B cell (primary cell): Measurements from ENCODE around the gene LYSMD1. TPM values are rescaled to one million over a fixed set of nuclear protein-coding genes. Genes with fewer than 3 reads are reported as not detected.

ENCODE experiments used
- ATAC-seq: fragments of 200-7000 bp; cut with Tn5 transposase; one replicate; pipeline ENCODE4 v1.10.0; 2021; ENCODE audit warnings: low read depth, mild to moderate bottlenecking, moderate number of reproducible peaks, moderate library complexity
- CTCF ChIA-PET: fragments of 350-600 bp; sonication (Branson Sonifier 250); formaldehyde crosslinking; loops from one replicate; lab custom pipeline; 2021; ENCODE audit warnings: antibody characterized with exemption, inconsistent platforms; lab: Charles Lee
- POLR2A ChIA-PET: fragments of 350-600 bp; sonication (Branson Sonifier 250); formaldehyde crosslinking; loops from one replicate; lab custom pipeline; 2021; ENCODE audit warnings: antibody characterized with exemption; lab: Charles Lee
- DNase-seq: peaks from one replicate; pipeline ENCODE4 v3.0.0; 2013
- H2AFZ ChIP-seq: 2 replicates; pipeline ENCODE4 v1.6.1; 2012; ENCODE audit warnings: mild to moderate bottlenecking, low read depth, low read length; ENCODE audit not compliant: insufficient read depth, poor library complexity, severe bottlenecking
- H3K27ac ChIP-seq, 2 donors: 1 replicate in 1 of 2; 2 replicates in 1 of 2; pipeline ENCODE4 v1.5.1; 2012 to 2013; ENCODE audit warnings: low read length in 2 of 2, mild to moderate bottlenecking in 2 of 2, moderate library complexity in 1 of 2
- H3K27me3 ChIP-seq, 4 experiments: fragments of 200-600 bp in 1 of 4; sonication (generic) in 1 of 4; replicated peaks in 1 of 4; 1 replicate in 2 of 4; 2 replicates in 2 of 4; pipeline versions ENCODE4 v1.6.1 to v1.7.0; 2013 to 2016; ENCODE audit warnings: low read length in 3 of 4, mild to moderate bottlenecking in 2 of 4, mixed read lengths in 1 of 4, moderate library complexity in 1 of 4; ENCODE audit not compliant: insufficient read depth in 4 of 4, control insufficient read depth in 3 of 4; ENCODE audit errors: control extremely low read depth in 1 of 4
- H3K36me3 ChIP-seq, 2 experiments: replicated peaks in 1 of 2; 1 replicate in 1 of 2; 2 replicates in 1 of 2; pipeline versions ENCODE4 v1.6.1 to v1.7.1; 2013; ENCODE audit warnings: low read length in 1 of 2; ENCODE audit not compliant: insufficient read depth in 2 of 2, control insufficient read depth in 1 of 2; ENCODE audit errors: control extremely low read depth in 1 of 2, extremely low read depth in 1 of 2
- H3K4me1 ChIP-seq, 2 donors: fragments of 200-600 bp in 1 of 2; sonication (generic) in 1 of 2; 1 replicate in 1 of 2; 2 replicates in 1 of 2; pipeline versions ENCODE4 v1.5.1 to v1.6.1; 2013 to 2017; ENCODE audit warnings: low read length in 2 of 2; ENCODE audit not compliant: control insufficient read depth in 2 of 2, insufficient read depth in 2 of 2
- H3K4me2 ChIP-seq: replicated peaks from 2 replicates; pipeline ENCODE3; 2012; ENCODE audit warnings: mild to moderate bottlenecking, low read depth, low read length; ENCODE audit not compliant: poor library complexity, severe bottlenecking
- H3K4me3 ChIP-seq, 5 experiments: fragments of 200-600 bp in 1 of 5; sonication (generic) in 1 of 5; 1 replicate in 3 of 5; 2 replicates in 2 of 5; pipeline versions ENCODE4 v1.5.1 to v1.7.0; 2011 to 2016; ENCODE audit warnings: low read length in 4 of 5, mild to moderate bottlenecking in 4 of 5, low read depth in 2 of 5, control low read depth in 1 of 5, moderate library complexity in 1 of 5; ENCODE audit not compliant: insufficient read depth in 1 of 5; ENCODE audit errors: control extremely low read depth in 1 of 5, extremely low read depth in 1 of 5
- H3K79me2 ChIP-seq: fragments of 200-600 bp; sonication (generic); one replicate; pipeline ENCODE4 v1.6.0; 2016; ENCODE audit warnings: low read length; ENCODE audit not compliant: control insufficient read depth, insufficient read depth
- H3K9ac ChIP-seq: fragments of 200-600 bp; sonication (generic); 2 replicates; pipeline ENCODE4 v1.6.1; 2017; ENCODE audit warnings: mild to moderate bottlenecking, low read length, moderate library complexity
- H3K9me3 ChIP-seq, 3 donors: one replicate each; pipeline versions ENCODE4 v1.6.1 to v1.7.1; 2013; ENCODE audit warnings: low read length in 2 of 3; ENCODE audit not compliant: control insufficient read depth in 2 of 3, insufficient read depth in 1 of 3; ENCODE audit errors: control extremely low read depth in 1 of 3
- H4K20me1 ChIP-seq: 2 replicates; pipeline ENCODE4 v1.6.0; 2012; ENCODE audit warnings: mild to moderate bottlenecking, low read length; ENCODE audit not compliant: insufficient read depth, control insufficient read depth, poor library complexity, severe bottlenecking
- H3K27ac Mint-ChIP-seq: one replicate; pipeline ENCODE4 v1.8.0; 2021; ENCODE audit warnings: mixed read lengths
- H3K27me3 Mint-ChIP-seq: one replicate; pipeline ENCODE4 v1.8.0; 2021; ENCODE audit warnings: mixed read lengths
- H3K4me1 Mint-ChIP-seq: one replicate; pipeline ENCODE4 v1.8.0; 2021; ENCODE audit warnings: mixed read lengths
- H3K4me3 Mint-ChIP-seq: one replicate; pipeline ENCODE4 v1.8.0; 2021; ENCODE audit warnings: mixed read lengths
- H3K9me3 Mint-ChIP-seq: one replicate; pipeline ENCODE4 v1.8.0; 2022; ENCODE audit warnings: mixed read lengths; ENCODE audit not compliant: insufficient read depth
- EZH2 ChIP-seq: IDR thresholded peaks from 2 replicates; pipeline ENCODE4 v1.6.1; 2012; ENCODE audit warnings: borderline replicate concordance, low read depth, mild to moderate bottlenecking, moderate library complexity, low read length; ENCODE audit not compliant: insufficient read depth, poor library complexity, severe bottlenecking
- WGBS: methylation state at CpG from one replicate; pipeline ENCODE4 v1.1.5; 2013; ENCODE audit warnings: missing lambda C conversion rate; ENCODE audit not compliant: insufficient coverage; 5-methylcytosine and 5-hydroxymethylcytosine counted together
- intact Hi-C: fragments of 100-400 bp; cut with micrococcal nuclease; formaldehyde crosslinking; loops from one replicate; pipeline ENCODE4 v1.10.0; 2022
- polyA plus RNA-seq: library from polyadenylated mRNA; depleted of rRNA; stranded (reverse); fragments of >200 nt; gene quantifications from 2 replicates; pipeline ENCODE4 v1.2.3, GENCODE V29; 2012
- total RNA-seq, 2 donors: library from RNA; stranded (reverse); fragments of 120-200 nt in 1 of 2; gene quantifications; 1 replicate in 1 of 2; 2 replicates in 1 of 2; pipeline versions ENCODE4 v1.2.3 to v1.2.4, GENCODE V29; 2013 to 2022
- TF ChIP-seq, protein P1 (sequence below): fragments of 200-600 bp; IDR thresholded peaks from one replicate; pipeline ENCODE4 v1.8.0; 2022; ENCODE audit warnings: antibody characterized with exemption, mild to moderate bottlenecking

LYSMD1 gene
- total and polyA plus RNA-seq, 2 donors (not counting 1 experiment from before 2014, with no cell fraction given) = 1.4 to 5.8 TPM

DNA sequence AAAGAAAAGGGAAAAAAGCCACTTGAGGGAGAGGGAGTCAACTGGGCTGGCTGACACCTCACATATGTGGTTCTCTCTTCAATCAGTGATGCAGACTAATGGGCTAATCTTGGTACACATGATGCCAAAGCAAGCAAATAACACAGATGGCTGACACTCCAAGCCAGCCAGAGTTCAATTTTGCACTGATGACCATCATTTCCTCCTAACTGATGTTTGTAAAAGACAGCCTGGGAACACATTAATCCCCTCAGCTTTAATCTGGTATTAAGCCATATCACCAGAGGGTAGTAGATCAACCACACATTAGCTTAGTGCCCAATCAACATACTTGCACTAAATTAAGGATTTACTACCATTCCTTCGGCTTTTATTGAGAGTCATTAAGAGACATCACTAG lies 21.5 kb upstream of the LYSMD1 start:
- peaks cover 32% of the 10 kb centered on the region for H3K79me2 ChIP-seq
- H3K9ac ChIP-seq = no peak overlapping the region
- intact Hi-C loops = no loop called here
- Mint-ChIP-seq H3K27me3 (no peaks in the 10 kb centered on the region), H3K27ac (no peak overlapping the region), H3K4me1 (peaks cover 26% of the 10 kb centered on the region), H3K9me3 (no peaks in the 10 kb centered on the region), H3K4me3 (no peak overlapping the region)
- no CpG with 5 or more reads among the region's 1 CpG for WGBS
- DNase-seq (no peak), ATAC-seq (no peak)
- no peak overlapping the region for H2AFZ ChIP-seq
- no peaks in the 10 kb centered on the region for H4K20me1 ChIP-seq
- H3K27ac ChIP-seq = no peak overlapping the region
- ChIA-PET POLR2A (interaction anchor here (0.7 kb wide), 1 partner anchor 122 kb away, joined by 4 read pairs; no protein-coding TSS in a partner anchor), CTCF (interaction anchor here (1.0 kb wide), 1 partner anchor 12 kb away, joined by 4 read pairs; no protein-coding TSS in a partner anchor)
- H3K4me2 ChIP-seq = no peak overlapping the region
- H3K36me3 ChIP-seq = peaks cover 9 to 29% of the 10 kb centered on the region in 2 experiments
- peaks cover 13 to 22% of the 10 kb centered on the region in 2 donors for H3K4me1 ChIP-seq
- TF ChIP-seq, protein P1, sequence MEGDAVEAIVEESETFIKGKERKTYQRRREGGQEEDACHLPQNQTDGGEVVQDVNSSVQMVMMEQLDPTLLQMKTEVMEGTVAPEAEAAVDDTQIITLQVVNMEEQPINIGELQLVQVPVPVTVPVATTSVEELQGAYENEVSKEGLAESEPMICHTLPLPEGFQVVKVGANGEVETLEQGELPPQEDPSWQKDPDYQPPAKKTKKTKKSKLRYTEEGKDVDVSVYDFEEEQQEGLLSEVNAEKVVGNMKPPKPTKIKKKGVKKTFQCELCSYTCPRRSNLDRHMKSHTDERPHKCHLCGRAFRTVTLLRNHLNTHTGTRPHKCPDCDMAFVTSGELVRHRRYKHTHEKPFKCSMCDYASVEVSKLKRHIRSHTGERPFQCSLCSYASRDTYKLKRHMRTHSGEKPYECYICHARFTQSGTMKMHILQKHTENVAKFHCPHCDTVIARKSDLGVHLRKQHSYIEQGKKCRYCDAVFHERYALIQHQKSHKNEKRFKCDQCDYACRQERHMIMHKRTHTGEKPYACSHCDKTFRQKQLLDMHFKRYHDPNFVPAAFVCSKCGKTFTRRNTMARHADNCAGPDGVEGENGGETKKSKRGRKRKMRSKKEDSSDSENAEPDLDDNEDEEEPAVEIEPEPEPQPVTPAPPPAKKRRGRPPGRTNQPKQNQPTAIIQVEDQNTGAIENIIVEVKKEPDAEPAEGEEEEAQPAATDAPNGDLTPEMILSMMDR = no peak
- TF ChIP-seq EZH2 = no peak
- no peak overlapping the region for H3K4me3 ChIP-seq
- H3K27me3 ChIP-seq = no peaks in the 10 kb centered on the region
- H3K9me3 ChIP-seq = no peaks in the 10 kb centered on the region

DNA sequence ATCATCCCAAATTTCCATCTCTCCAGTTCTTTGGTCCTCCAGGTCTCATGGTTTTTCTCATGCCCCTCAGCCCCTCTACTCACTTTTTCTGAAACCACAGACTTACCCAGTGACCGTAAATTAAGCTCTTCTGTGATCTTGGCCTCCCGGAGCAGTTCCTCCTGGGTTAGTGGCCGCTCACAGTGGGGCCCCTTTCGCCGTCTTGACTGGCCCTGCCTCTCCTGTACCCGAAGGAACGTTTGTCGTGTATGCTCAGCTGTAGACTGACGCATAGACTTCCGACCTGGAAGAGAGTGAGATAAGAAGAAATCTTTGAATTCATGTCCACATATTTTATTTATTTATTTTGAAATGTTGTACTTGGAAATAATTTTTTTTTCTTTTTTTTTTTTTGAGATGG lies 18.5 kb upstream of the LYSMD1 start:
- no peak overlapping the region for H3K4me3 Mint-ChIP-seq
- no peak overlapping the region for H3K27ac ChIP-seq
- no peaks in the 10 kb centered on the region for H4K20me1 ChIP-seq
- DNase-seq (no peak), ATAC-seq (no peak)
- H3K9me3 Mint-ChIP-seq = no peaks in the 10 kb centered on the region
- H3K4me2 ChIP-seq = no peak overlapping the region
- 100% methylated on average over 2 of the region's 10 CpGs for WGBS
- no peak for TF ChIP-seq EZH2
- TF ChIP-seq, protein P1 = no peak
- H3K4me3 ChIP-seq = no peak overlapping the region
- peaks cover 14% of the 10 kb centered on the region for H3K4me1 Mint-ChIP-seq
- no peaks in the 10 kb centered on the region for H3K9me3 ChIP-seq
- peaks cover 15 to 41% of the 10 kb centered on the region in 2 experiments for H3K36me3 ChIP-seq
- intact Hi-C loops = no loop called here
- no peaks in the 10 kb centered on the region for H3K27me3 Mint-ChIP-seq
- H3K79me2 ChIP-seq = peaks cover 19% of the 10 kb centered on the region
- no peak overlapping the region for H3K9ac ChIP-seq
- H3K27me3 ChIP-seq = no peaks in the 10 kb centered on the region
- no peak overlapping the region for H3K27ac Mint-ChIP-seq
- H2AFZ ChIP-seq = no peak overlapping the region
- POLR2A ChIA-PET = no interaction called here
- H3K4me1 ChIP-seq = peaks cover 10 to 11% of the 10 kb centered on the region in 2 donors
- CTCF ChIA-PET = interaction anchor here (0.6 kb wide), 1 partner anchor 84 kb away, joined by 4 read pairs; no protein-coding TSS in a partner anchor
